Astrocyte (in vitro differentiated cells and primary cell): ENCODE data around the gene CDH19. TPM values are rescaled to one million over a fixed set of nuclear protein-coding genes. Genes with fewer than 3 reads are reported as not detected.

Experiments
- DNase-seq: peaks from one replicate; pipeline ENCODE4 v3.0.0-alpha.2; 2010; ENCODE audit warnings: low read depth
- FAIRE-seq: peaks from 2 replicates; lab custom pipeline; 2011; peaks lifted over from hg19 to GRCh38; lab: Jason Lieb, UNC
- H2AFZ ChIP-seq: 2 replicates; pipeline ENCODE4 v1.6.0; 2012; ENCODE audit warnings: low read depth, low read length, inconsistent platforms
- H3K27ac ChIP-seq: 2 replicates; pipeline ENCODE4 v1.5.1; 2011; ENCODE audit warnings: low read depth, low read length, inconsistent platforms
- H3K27me3 ChIP-seq: 2 replicates; pipeline ENCODE4 v1.6.0; 2011; ENCODE audit warnings: low read length, inconsistent platforms; ENCODE audit not compliant: insufficient read depth
- H3K36me3 ChIP-seq: 2 replicates; pipeline ENCODE4 v1.5.1; 2011; ENCODE audit warnings: low read length, inconsistent platforms; ENCODE audit not compliant: insufficient read depth
- H3K4me1 ChIP-seq: 2 replicates; pipeline ENCODE4 v1.5.1; 2011; ENCODE audit warnings: low read length, inconsistent platforms; ENCODE audit not compliant: insufficient read depth
- H3K4me2 ChIP-seq: 2 replicates; pipeline ENCODE4 v1.6.0; 2012; ENCODE audit warnings: low read length, inconsistent platforms
- H3K4me3 ChIP-seq: 2 replicates; pipeline ENCODE4 v1.5.1; 2011; ENCODE audit warnings: low read depth, mild to moderate bottlenecking, low read length, inconsistent platforms; ENCODE audit not compliant: insufficient read depth
- H3K79me2 ChIP-seq: 2 replicates; pipeline ENCODE4 v1.6.0; 2012; ENCODE audit warnings: mild to moderate bottlenecking, low read length, inconsistent platforms; ENCODE audit not compliant: insufficient read depth
- H3K9ac ChIP-seq: 2 replicates; pipeline ENCODE4 v1.6.0; 2012; ENCODE audit warnings: mild to moderate bottlenecking, low read length, inconsistent platforms
- H3K9me3 ChIP-seq: 2 replicates; pipeline ENCODE4 v1.5.1; 2012; ENCODE audit warnings: low read depth, mild to moderate bottlenecking, low read length, inconsistent platforms; ENCODE audit not compliant: insufficient read depth
- H4K20me1 ChIP-seq: 2 replicates; pipeline ENCODE4 v1.6.0; 2012; ENCODE audit warnings: low read length, inconsistent platforms; ENCODE audit not compliant: insufficient read depth
- H3K27ac Mint-ChIP-seq: one replicate; pipeline ENCODE4 v1.8.0; 2021; ENCODE audit warnings: mild to moderate bottlenecking, mixed read lengths; ENCODE audit not compliant: unreplicated experiment
- H3K27me3 Mint-ChIP-seq: one replicate; pipeline ENCODE4 v1.8.0; 2021; ENCODE audit warnings: low read depth, mixed read lengths; ENCODE audit not compliant: unreplicated experiment
- H3K36me3 Mint-ChIP-seq: one replicate; pipeline ENCODE4 v1.8.0; 2021; ENCODE audit warnings: low read depth, mixed read lengths; ENCODE audit not compliant: unreplicated experiment
- H3K4me1 Mint-ChIP-seq: one replicate; pipeline ENCODE4 v1.8.0; 2021; ENCODE audit warnings: low read depth, mixed read lengths; ENCODE audit not compliant: unreplicated experiment
- H3K4me3 Mint-ChIP-seq: one replicate; pipeline ENCODE4 v1.8.0; 2021; ENCODE audit warnings: mild to moderate bottlenecking, moderate library complexity, mixed read lengths; ENCODE audit not compliant: unreplicated experiment
- H3K9me3 Mint-ChIP-seq: one replicate; pipeline ENCODE4 v1.8.0; 2021; ENCODE audit warnings: mild to moderate bottlenecking, mixed read lengths; ENCODE audit not compliant: unreplicated experiment
- CTCF ChIP-seq: IDR thresholded peaks from 2 replicates; pipeline ENCODE4 v1.5.1; 2011; ENCODE audit warnings: low read depth, mild to moderate bottlenecking, inconsistent platforms, low read length, moderate library complexity; ENCODE audit not compliant: insufficient read depth
- EZH2 ChIP-seq: IDR thresholded peaks from 2 replicates; pipeline ENCODE4 v1.6.1; 2012; ENCODE audit warnings: mild to moderate bottlenecking, low read length, inconsistent platforms; ENCODE audit not compliant: insufficient read depth
- total RNA-seq: library from RNA; stranded (reverse); gene quantifications from 2 replicates; pipeline ENCODE4 v1.2.1, GENCODE V29; 2021

The CDH19 gene
- total RNA-seq, 1 donor from 2014 or later: not detected

- Histone ChIP-seq H3K4me1 (no peaks in the 10 kb centered on the region), H2AFZ (no peak overlapping the region), H3K9ac (no peak overlapping the region), H3K4me2 (no peak overlapping the region), H3K4me3 (no peak overlapping the region), H3K9me3 (no peaks in the 10 kb centered on the region), H4K20me1 (no peaks in the 10 kb centered on the region), H3K79me2 (no peaks in the 10 kb centered on the region), H3K27me3 (no peaks in the 10 kb centered on the region), H3K36me3 (no peaks in the 10 kb centered on the region), H3K27ac (no peak overlapping the region)
- Mint-ChIP-seq H3K36me3 (no peaks in the 10 kb centered on the region), H3K4me3 (no peak overlapping the region), H3K4me1 (no peaks in the 10 kb centered on the region), H3K27ac (no peak overlapping the region), H3K27me3 (no peaks in the 10 kb centered on the region), H3K9me3 (no peaks in the 10 kb centered on the region)
- FAIRE-seq (no peak), DNase-seq (no peak)
- TF ChIP-seq CTCF (no peak), EZH2 (no peak)
Measured at GRCh38 chr18:66575263-66575662, 28.6 kb downstream of the CDH19 start.

GRCh38 chr18:66571845-66572244 lies 32.0 kb downstream of the CDH19 start:
- FAIRE-seq (no peak), DNase-seq (no peak)
- no peak overlapping the region for H3K27ac ChIP-seq
- H3K4me3 Mint-ChIP-seq: no peak overlapping the region
- no peaks in the 10 kb centered on the region for H3K4me1 Mint-ChIP-seq
- no peak for TF ChIP-seq EZH2
- no peak for TF ChIP-seq CTCF
- H2AFZ ChIP-seq: no peak overlapping the region
- no peak overlapping the region for H3K4me2 ChIP-seq
- H4K20me1 ChIP-seq: no peaks in the 10 kb centered on the region
- no peak overlapping the region for H3K9ac ChIP-seq
- no peaks in the 10 kb centered on the region for H3K27me3 Mint-ChIP-seq
- H3K9me3 Mint-ChIP-seq: no peaks in the 10 kb centered on the region
- H3K4me1 ChIP-seq: no peaks in the 10 kb centered on the region
- no peaks in the 10 kb centered on the region for H3K36me3 ChIP-seq
- H3K27ac Mint-ChIP-seq: no peak overlapping the region
- no peak overlapping the region for H3K4me3 ChIP-seq
- H3K27me3 ChIP-seq: no peaks in the 10 kb centered on the region
- H3K9me3 ChIP-seq: no peaks in the 10 kb centered on the region
- no peaks in the 10 kb centered on the region for H3K79me2 ChIP-seq
- no peaks in the 10 kb centered on the region for H3K36me3 Mint-ChIP-seq

GRCh38 chr18:66566616-66567015 lies 37.3 kb downstream of the CDH19 start:
- DNase-seq: no peak
- H4K20me1 ChIP-seq: no peaks in the 10 kb centered on the region
- H3K4me3 ChIP-seq: no peak overlapping the region
- no peaks in the 10 kb centered on the region for H3K27me3 ChIP-seq
- FAIRE-seq: no peak
- Mint-ChIP-seq H3K27ac (no peak overlapping the region), H3K36me3 (no peaks in the 10 kb centered on the region), H3K9me3 (no peaks in the 10 kb centered on the region), H3K27me3 (no peaks in the 10 kb centered on the region), H3K4me3 (no peak overlapping the region), H3K4me1 (no peaks in the 10 kb centered on the region)
- no peaks in the 10 kb centered on the region for H3K9me3 ChIP-seq
- no peak overlapping the region for H3K9ac ChIP-seq
- no peak overlapping the region for H2AFZ ChIP-seq
- no peaks in the 10 kb centered on the region for H3K79me2 ChIP-seq
- H3K4me2 ChIP-seq: no peak overlapping the region
- TF ChIP-seq EZH2 (no peak), CTCF (no peak)
- no peaks in the 10 kb centered on the region for H3K36me3 ChIP-seq
- no peak overlapping the region for H3K27ac ChIP-seq
- H3K4me1 ChIP-seq: no peaks in the 10 kb centered on the region
